HL-60 (cell line): ENCODE data around the gene USP51.

Experiments
- GABPA ChIP-seq: IDR thresholded peaks from 2 replicates; pipeline ENCODE4 v1.6.1; 2012; ENCODE audit warnings: low read depth
- POLR2AphosphoS5 ChIP-seq: IDR thresholded peaks from 2 replicates; pipeline ENCODE4 v1.6.1; 2012; ENCODE audit warnings: low read depth
- SPI1 ChIP-seq: IDR thresholded peaks from 2 replicates; pipeline ENCODE4 v1.6.1; 2012; ENCODE audit warnings: low read depth, mild to moderate bottlenecking, borderline replicate concordance
- TF ChIP-seq, protein P1 (sequence below): IDR thresholded peaks from one replicate; pipeline ENCODE4 v1.5.1; 2011; ENCODE audit warnings: low read length, control low read depth, inconsistent platforms; ENCODE audit not compliant: insufficient read depth
- TF ChIP-seq, protein P2 (sequence below): IDR thresholded peaks from 2 replicates; pipeline ENCODE4 v1.6.1; 2012; ENCODE audit warnings: low read depth; ENCODE audit not compliant: insufficient replicate concordance

DNA sequence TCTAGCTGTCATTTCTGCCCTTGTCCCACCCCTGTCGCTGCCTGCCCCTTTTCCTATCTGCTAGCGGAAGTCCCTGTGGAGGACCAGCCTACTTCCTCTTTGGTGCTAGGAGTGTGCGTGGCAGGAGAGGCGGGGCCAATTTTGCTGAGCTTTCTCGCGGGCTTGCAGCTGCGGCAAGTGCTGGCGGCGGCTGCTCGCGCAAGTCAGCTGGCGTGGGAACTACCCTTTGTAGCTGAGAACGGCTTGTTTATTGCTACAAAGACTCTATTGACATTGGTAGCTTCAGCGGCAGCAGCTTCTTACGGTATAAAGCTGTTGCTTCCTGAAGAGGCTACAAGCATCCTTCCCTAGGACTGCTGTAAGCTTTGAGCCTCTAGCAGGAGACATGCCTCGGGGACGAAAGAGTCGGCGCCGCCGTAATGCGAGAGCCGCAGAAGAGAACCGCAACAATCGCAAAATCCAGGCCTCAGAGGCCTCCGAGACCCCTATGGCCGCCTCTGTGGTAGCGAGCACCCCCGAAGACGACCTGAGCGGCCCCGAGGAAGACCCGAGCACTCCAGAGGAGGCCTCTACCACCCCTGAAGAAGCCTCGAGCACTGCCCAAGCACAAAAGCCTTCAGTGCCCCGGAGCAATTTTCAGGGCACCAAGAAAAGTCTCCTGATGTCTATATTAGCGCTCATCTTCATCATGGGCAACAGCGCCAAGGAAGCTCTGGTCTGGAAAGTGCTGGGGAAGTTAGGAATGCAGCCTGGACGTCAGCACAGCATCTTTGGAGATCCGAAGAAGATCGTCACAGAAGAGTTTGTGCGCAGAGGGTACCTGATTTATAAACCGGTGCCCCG, 37.4 kb downstream of the USP51 start, which contains the start of gene MAGEH1:
- TF ChIP-seq POLR2AphosphoS5, result no peak
- TF ChIP-seq, protein P1, sequence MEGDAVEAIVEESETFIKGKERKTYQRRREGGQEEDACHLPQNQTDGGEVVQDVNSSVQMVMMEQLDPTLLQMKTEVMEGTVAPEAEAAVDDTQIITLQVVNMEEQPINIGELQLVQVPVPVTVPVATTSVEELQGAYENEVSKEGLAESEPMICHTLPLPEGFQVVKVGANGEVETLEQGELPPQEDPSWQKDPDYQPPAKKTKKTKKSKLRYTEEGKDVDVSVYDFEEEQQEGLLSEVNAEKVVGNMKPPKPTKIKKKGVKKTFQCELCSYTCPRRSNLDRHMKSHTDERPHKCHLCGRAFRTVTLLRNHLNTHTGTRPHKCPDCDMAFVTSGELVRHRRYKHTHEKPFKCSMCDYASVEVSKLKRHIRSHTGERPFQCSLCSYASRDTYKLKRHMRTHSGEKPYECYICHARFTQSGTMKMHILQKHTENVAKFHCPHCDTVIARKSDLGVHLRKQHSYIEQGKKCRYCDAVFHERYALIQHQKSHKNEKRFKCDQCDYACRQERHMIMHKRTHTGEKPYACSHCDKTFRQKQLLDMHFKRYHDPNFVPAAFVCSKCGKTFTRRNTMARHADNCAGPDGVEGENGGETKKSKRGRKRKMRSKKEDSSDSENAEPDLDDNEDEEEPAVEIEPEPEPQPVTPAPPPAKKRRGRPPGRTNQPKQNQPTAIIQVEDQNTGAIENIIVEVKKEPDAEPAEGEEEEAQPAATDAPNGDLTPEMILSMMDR, result no peak
- TF ChIP-seq, protein P2, sequence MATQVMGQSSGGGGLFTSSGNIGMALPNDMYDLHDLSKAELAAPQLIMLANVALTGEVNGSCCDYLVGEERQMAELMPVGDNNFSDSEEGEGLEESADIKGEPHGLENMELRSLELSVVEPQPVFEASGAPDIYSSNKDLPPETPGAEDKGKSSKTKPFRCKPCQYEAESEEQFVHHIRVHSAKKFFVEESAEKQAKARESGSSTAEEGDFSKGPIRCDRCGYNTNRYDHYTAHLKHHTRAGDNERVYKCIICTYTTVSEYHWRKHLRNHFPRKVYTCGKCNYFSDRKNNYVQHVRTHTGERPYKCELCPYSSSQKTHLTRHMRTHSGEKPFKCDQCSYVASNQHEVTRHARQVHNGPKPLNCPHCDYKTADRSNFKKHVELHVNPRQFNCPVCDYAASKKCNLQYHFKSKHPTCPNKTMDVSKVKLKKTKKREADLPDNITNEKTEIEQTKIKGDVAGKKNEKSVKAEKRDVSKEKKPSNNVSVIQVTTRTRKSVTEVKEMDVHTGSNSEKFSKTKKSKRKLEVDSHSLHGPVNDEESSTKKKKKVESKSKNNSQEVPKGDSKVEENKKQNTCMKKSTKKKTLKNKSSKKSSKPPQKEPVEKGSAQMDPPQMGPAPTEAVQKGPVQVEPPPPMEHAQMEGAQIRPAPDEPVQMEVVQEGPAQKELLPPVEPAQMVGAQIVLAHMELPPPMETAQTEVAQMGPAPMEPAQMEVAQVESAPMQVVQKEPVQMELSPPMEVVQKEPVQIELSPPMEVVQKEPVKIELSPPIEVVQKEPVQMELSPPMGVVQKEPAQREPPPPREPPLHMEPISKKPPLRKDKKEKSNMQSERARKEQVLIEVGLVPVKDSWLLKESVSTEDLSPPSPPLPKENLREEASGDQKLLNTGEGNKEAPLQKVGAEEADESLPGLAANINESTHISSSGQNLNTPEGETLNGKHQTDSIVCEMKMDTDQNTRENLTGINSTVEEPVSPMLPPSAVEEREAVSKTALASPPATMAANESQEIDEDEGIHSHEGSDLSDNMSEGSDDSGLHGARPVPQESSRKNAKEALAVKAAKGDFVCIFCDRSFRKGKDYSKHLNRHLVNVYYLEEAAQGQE, result no peak
- TF ChIP-seq GABPA, result peak; percentile 67
- peak; percentile 75; the same call in 1 of the 2 replicates for TF ChIP-seq SPI1
